Subcutaneous preadipocyte (primary cell): ENCODE data around the gene OR52N1. TPM values are rescaled to one million over a fixed set of nuclear protein-coding genes. Genes with fewer than 3 reads are reported as not detected.

Experiments
- total RNA-seq: library from RNA; depleted of rRNA; stranded (reverse); fragments of >200 nt; gene quantifications from 2 replicates; pipeline ENCODE4 v1.2.3, GENCODE V29; 2012

OR52N1 gene
- total RNA-seq, result not detected in 2 replicates

DNA sequence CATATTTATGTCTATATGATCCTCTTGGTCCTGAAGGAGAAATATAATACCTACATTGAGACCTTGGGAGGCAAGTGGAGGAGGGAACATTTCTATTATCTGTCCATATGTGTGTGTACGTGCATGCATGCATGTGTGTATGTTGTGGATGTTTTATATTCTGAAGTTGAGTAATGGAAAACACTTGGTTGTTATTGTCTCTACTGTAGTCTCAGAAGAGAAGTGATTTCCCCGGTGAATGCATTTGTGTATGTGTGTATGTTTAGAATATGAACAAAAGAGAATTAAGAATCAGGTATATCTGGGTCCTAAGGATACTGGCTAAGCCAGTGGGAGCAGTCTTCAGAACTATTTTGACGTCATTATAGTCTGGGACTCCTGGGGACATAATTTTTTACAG, at the start of gene OR52N1:
TSS of gene OR52N1 (minus strand) at position 101 of the 400 bp plus-strand sequence. CDS start 2,449 bp downstream, outside the sequence.

DNA sequence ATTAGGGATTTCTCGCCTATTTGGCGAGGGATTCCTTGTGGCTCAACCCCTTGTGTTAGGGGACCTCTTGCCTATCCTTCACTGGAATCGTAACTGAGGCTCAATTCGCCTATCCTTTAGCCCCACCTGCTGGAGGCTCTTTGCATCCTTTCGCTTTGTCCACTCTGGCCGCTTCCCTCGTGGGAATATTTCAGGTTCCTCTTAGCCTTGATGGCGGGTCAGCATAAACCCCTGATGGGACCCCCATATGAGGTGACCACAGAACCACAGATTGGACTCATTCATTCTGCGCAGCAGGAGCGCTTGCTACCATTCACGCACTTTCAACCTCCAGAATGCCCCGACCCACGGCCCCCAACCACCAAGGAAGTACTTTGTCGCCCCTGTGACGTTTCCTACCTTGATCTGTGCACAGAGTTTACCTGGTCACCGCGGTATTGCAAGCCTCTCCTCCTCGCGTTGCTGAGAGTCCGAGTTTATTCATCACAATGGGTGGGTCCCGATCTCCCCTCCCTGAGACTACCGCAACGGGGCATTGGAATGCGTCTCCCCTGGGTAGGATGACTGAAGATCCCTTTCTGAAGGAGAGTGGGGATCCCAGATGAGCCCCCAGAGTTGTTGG, 17.5 kb upstream of the OR52N1 start, which contains the start of gene OR52N2:
TSS of gene OR52N2 (plus strand) at position 425 of the 622 bp plus-strand sequence. CDS start 11,412 bp downstream, outside the sequence.

DNA sequence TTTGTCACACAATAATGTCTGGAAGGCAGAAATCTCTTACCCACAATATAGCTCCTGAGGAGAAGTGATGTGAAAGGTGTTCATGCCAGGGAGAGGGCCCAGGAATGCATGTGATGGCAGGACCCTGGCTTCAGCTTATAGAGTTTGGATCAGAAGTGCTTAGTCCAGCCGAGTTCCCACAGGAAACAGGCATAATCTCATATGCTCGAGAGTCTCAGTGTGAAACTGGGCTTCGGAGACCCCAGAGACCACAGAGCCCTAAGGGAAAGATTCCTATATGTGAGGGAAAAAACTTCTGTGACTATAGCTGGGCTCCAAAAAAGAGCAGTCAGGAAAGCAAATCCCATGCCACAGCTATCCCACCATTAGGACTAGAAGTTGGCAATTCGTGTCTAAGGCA, 7.8 kb downstream of the OR52N1 start, which contains the start of gene OR52N5:
TSS of gene OR52N5 (minus strand) at position 101 of the 400 bp plus-strand sequence. CDS start 4,721 bp downstream, outside the sequence.

DNA sequence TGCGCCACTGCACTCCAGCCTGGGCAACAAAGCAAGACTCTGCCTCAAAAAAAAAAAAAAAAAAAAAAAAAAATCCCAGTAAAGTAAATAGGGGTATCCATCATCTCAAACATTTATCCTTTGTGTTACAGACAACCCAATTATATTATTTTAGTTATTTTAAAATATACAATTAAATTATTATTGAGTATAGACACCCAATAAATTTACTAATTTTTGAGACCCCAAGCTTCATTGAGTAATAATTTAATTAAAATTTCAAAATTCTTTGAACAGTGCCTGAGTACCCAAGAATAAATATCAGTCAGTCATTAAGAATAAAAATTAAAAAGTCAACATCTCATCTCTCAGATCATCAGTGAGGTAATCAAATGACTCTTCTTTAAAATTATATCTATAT, 37.1 kb downstream of the OR52N1 start, which contains the start of gene OR52N4:
TSS of gene OR52N4 (plus strand) at position 301 of the 400 bp plus-strand sequence. CDS start 498 bp downstream, outside the sequence.

Other genes starting within 250 kb of the OR52N1 start
- gene OR52H1, start 242.7 kb downstream of the OR52N1 start, total RNA-seq, result not detected in 2 replicates
- gene OR52B6, start 210.4 kb downstream of the OR52N1 start, total RNA-seq, result not detected in 2 replicates
- gene TRIM6, start 194.6 kb downstream of the OR52N1 start, total RNA-seq, result 2.0 and 2.6 TPM in 2 replicates
- 4.7 and 5.9 TPM in 2 replicates for gene TRIM34, start 166.3 kb downstream of the OR52N1 start, total RNA-seq
- gene TRIM5, start 106.2 kb downstream of the OR52N1 start, total RNA-seq, result 26.1 and 31.9 TPM in 2 replicates
- gene TRIM22, start 101.5 kb downstream of the OR52N1 start, total RNA-seq, result 49.7 and 86.0 TPM in 2 replicates
- not detected in 2 replicates for gene OR56B1, start 54.8 kb downstream of the OR52N1 start, total RNA-seq
- gene OR52N4, start 37.0 kb downstream of the OR52N1 start, total RNA-seq, result not detected in 2 replicates
- not detected in 2 replicates for gene OR52N5, start 7.9 kb downstream of the OR52N1 start, total RNA-seq
- not detected in 2 replicates for gene OR52N2, start 17.7 kb upstream of the OR52N1 start, total RNA-seq
- gene OR52E6, start 50.6 kb upstream of the OR52N1 start, total RNA-seq, result not detected in 2 replicates
- gene OR52E8, start 66.4 kb upstream of the OR52N1 start, total RNA-seq, result not detected in 2 replicates
- not detected in 2 replicates for gene OR52E4, start 89.4 kb upstream of the OR52N1 start, total RNA-seq
- not detected in 2 replicates for gene OR52E5, start 101.9 kb upstream of the OR52N1 start, total RNA-seq
- gene OR56A3, start 151.0 kb upstream of the OR52N1 start, total RNA-seq, result not detected in 2 replicates
- gene OR56A5, start 177.2 kb upstream of the OR52N1 start, total RNA-seq, result not detected in 2 replicates
- gene OR52L1, start 195.7 kb upstream of the OR52N1 start, total RNA-seq, result not detected in 2 replicates
- not detected in 2 replicates for gene OR56A4, start 215.7 kb upstream of the OR52N1 start, total RNA-seq
- gene OR56A1, start 239.5 kb upstream of the OR52N1 start, total RNA-seq, result not detected in 2 replicates